ENCODE data around the gene HRAS. TPM values are rescaled to one million over a fixed set of nuclear protein-coding genes. Genes with fewer than 3 reads are reported as not detected.
A peak's percentile ranks its signal among the peaks of the same experiment; 100 is the strongest.

The HRAS gene
- polyA plus RNA-seq, 1 of the 3 experiments (the other 2 are of a cell fraction) = 217 TPM

DNA sequence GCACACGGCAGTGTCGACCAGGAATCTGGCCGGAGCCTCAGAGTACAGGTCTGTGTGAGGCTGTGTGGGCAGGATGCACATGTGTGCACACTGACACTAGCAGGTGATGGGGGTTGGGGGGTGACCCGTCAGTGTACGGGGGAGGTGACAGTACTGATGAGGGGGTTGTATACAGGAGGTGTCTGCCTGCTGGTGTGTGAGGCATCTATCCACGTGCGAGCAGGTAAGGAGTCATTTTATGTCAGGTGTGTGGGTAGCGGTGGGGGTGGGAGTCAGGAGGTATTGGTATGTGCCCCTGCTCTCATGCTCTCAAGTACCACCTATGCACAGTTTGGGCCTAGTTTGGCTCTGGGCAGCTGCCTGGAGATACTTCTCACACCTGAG lies 36.4 kb upstream of the HRAS start:
- Histone ChIP-seq H3F3A (replicated peaks; ENCODE audit: insufficient read depth) (no peaks in the 10 kb centered on the region), H3K9me3 (no peaks in the 10 kb centered on the region), H3K36me3 (replicated peaks in 1 of 2; ENCODE audit: control insufficient read depth in 1 of 2, insufficient read depth in 2 of 2, low read length in 1 of 2) (no peaks in the 10 kb centered on the region), H3K4me2 (no peak overlapping the region), H3K4me3 (ENCODE audit: low read depth in 2 of 2, low read length in 1 of 2) (no peak overlapping the region), H3K79me2 (ENCODE audit: insufficient read depth) (peaks cover 17% of the 10 kb centered on the region), H2AFZ (ENCODE audit: low read depth) (no peak overlapping the region), H3K27ac (ENCODE audit: low read depth in 2 of 2, low read length in 1 of 2) (no peak overlapping the region), H3K9me2 (no peaks in the 10 kb centered on the region), H3K27me3 (ENCODE audit: insufficient read depth) (no peaks in the 10 kb centered on the region), H3K9ac (no peak overlapping the region), H3K4me1 (ENCODE audit: control insufficient read depth in 1 of 2, insufficient read depth in 2 of 2, low read depth in 1 of 2, low read length in 1 of 2) (peaks cover 6 to 27% of the 10 kb centered on the region in 2 experiments; a peak in 2 of 4 replicates), H4K20me1 (ENCODE audit: insufficient read depth) (peaks cover under 1% of the 10 kb centered on the region)
- DNase-seq = no peak
- TF ChIP-seq POLR2AphosphoS5 (IDR thresholded peaks at IDR 0.05; ENCODE audit: low read depth, low read length) (no peak), USF2 (IDR thresholded peaks at IDR 0.05; ENCODE audit: borderline replicate concordance, low read depth, low read length) (no peak), USF1 (IDR thresholded peaks at IDR 0.05; ENCODE audit: borderline replicate concordance, low read depth) (no peak), TCF12 (IDR thresholded peaks at IDR 0.05) (no peak), RCOR1 (IDR thresholded peaks at IDR 0.05; ENCODE audit: low read length) (no peak), TAF1 (IDR thresholded peaks at IDR 0.05; ENCODE audit: borderline replicate concordance, low read depth, low read length) (no peak)
- TF ChIP-seq, protein P1, sequence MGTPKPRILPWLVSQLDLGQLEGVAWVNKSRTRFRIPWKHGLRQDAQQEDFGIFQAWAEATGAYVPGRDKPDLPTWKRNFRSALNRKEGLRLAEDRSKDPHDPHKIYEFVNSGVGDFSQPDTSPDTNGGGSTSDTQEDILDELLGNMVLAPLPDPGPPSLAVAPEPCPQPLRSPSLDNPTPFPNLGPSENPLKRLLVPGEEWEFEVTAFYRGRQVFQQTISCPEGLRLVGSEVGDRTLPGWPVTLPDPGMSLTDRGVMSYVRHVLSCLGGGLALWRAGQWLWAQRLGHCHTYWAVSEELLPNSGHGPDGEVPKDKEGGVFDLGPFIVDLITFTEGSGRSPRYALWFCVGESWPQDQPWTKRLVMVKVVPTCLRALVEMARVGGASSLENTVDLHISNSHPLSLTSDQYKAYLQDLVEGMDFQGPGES (IDR thresholded peaks at IDR 0.05; ENCODE audit: low read depth, low read length) = no peak
- ChIA-PET POLR2A (no interaction called here), CTCF (interaction anchor here (1.0 kb wide), 1 partner anchor 17 kb away, joined by 4 read pairs; no protein-coding TSS in a partner anchor)
- 100% methylated on average over 2 of the region's 8 CpGs for WGBS (ENCODE audit: low lambda C conversion rate)

DNA sequence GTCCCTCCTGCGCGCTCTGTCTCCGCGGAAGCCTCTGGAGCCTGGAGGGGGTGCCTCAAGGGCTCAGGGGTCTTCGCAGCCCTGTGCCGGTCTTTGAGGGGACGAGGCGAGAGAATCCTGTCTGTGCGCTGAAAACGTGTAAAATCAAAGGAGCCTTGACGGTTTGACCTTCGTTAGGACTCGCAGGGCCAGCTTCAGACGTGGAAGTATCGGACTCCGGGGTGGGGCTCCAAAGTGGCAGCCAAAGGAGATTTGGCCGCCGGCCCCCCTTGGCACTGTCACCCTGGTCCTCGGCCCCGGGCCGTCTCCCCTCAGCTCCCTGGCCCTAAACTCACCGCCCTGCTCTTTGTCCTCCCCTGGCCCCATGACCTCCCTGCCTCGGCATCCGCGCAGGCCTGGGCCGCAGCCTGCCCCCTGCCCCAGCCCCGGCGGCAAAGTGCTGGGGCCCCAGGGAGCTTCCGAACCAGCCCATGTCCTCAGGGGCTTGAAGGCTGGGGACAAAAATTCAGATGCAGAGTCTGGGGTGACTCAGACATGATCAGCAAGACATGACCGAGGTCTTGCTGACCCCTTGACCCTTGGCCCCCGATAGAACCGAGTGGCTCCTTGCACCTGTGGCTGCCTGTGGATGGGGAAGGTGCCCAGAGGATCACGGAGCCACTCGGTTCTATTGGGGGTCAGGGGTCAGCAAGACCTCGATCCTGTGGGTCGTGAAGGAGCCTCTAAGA lies 33.9 kb upstream of the HRAS start:
- H3K4me1 ChIP-seq (ENCODE audit: control insufficient read depth in 1 of 2, insufficient read depth in 2 of 2, low read depth in 1 of 2, low read length in 1 of 2) = peaks cover 6 to 27% of the 10 kb centered on the region in 2 experiments; a peak in 2 of 4 replicates
- DNase-seq = no peak
- H3K27me3 ChIP-seq (ENCODE audit: insufficient read depth) = no peaks in the 10 kb centered on the region
- no peaks in the 10 kb centered on the region for H3K9me3 ChIP-seq
- peaks cover 6% of the 10 kb centered on the region for H3F3A ChIP-seq (replicated peaks; ENCODE audit: insufficient read depth)
- peak overlapping the region; percentile 96 for H3K9ac ChIP-seq
- peak overlapping the region; percentile 98 for H3K4me2 ChIP-seq
- no peaks in the 10 kb centered on the region for H4K20me1 ChIP-seq (ENCODE audit: insufficient read depth)
- WGBS (ENCODE audit: low lambda C conversion rate) = 87% methylated on average over 25 of the region's 36 CpGs
- H3K9me2 ChIP-seq = no peaks in the 10 kb centered on the region
- ChIA-PET CTCF (interaction anchor here (1.0 to 6.8 kb wide), 3 partner anchors 14 to 154 kb away, joined by 3 to 41 read pairs (median 3); no protein-coding TSS in a partner anchor), POLR2A (interaction anchor here (1.5 kb wide), 1 partner anchor 14 kb away, joined by 6 read pairs; no protein-coding TSS in a partner anchor)
- H3K27ac ChIP-seq (ENCODE audit: low read depth in 2 of 2, low read length in 1 of 2) = peak overlapping the region in 1 of 2 experiments; percentile 76; a peak in 1 of 4 replicates
- 0 out of 2 replicates have a peak overlapping the region, but pooled peaks have one; percentile 46 for H2AFZ ChIP-seq (ENCODE audit: low read depth)
- peaks cover 11% of the 10 kb centered on the region; the same call in 1 of the 2 replicates for H3K79me2 ChIP-seq (ENCODE audit: insufficient read depth)
- H3K36me3 ChIP-seq (replicated peaks in 1 of 2; ENCODE audit: control insufficient read depth in 1 of 2, insufficient read depth in 2 of 2, low read length in 1 of 2) = no peaks in the 10 kb centered on the region
- H3K4me3 ChIP-seq (ENCODE audit: low read depth in 2 of 2, low read length in 1 of 2) = peak overlapping the region; percentile 72 to 88
- TF ChIP-seq FOSL2 (IDR thresholded peaks at IDR 0.05; ENCODE audit: borderline replicate concordance, low read depth) (no peak), ELF1 (IDR thresholded peaks at IDR 0.05) (no peak), MAX (IDR thresholded peaks at IDR 0.05; ENCODE audit: low read depth) (no peak), EZH2phosphoT487 (IDR thresholded peaks at IDR 0.05; ENCODE audit: borderline replicate concordance, low read depth) (no peak), FOXM1 (IDR thresholded peaks at IDR 0.05; ENCODE audit: low read depth) (no peak), RAD21 (IDR thresholded peaks at IDR 0.05; ENCODE audit: low read length) (no peak), USF1 (IDR thresholded peaks at IDR 0.05; ENCODE audit: borderline replicate concordance, low read depth) (no peak), TAF1 (IDR thresholded peaks at IDR 0.05; ENCODE audit: borderline replicate concordance, low read depth, low read length) (no peak), JUND (IDR thresholded peaks at IDR 0.05) (no peak), POLR2AphosphoS5 (IDR thresholded peaks at IDR 0.05; ENCODE audit: low read depth, low read length) (no peak), MEF2A (IDR thresholded peaks at IDR 0.05; ENCODE audit: borderline replicate concordance, low read depth) (no peak)
- TF ChIP-seq, protein P2, sequence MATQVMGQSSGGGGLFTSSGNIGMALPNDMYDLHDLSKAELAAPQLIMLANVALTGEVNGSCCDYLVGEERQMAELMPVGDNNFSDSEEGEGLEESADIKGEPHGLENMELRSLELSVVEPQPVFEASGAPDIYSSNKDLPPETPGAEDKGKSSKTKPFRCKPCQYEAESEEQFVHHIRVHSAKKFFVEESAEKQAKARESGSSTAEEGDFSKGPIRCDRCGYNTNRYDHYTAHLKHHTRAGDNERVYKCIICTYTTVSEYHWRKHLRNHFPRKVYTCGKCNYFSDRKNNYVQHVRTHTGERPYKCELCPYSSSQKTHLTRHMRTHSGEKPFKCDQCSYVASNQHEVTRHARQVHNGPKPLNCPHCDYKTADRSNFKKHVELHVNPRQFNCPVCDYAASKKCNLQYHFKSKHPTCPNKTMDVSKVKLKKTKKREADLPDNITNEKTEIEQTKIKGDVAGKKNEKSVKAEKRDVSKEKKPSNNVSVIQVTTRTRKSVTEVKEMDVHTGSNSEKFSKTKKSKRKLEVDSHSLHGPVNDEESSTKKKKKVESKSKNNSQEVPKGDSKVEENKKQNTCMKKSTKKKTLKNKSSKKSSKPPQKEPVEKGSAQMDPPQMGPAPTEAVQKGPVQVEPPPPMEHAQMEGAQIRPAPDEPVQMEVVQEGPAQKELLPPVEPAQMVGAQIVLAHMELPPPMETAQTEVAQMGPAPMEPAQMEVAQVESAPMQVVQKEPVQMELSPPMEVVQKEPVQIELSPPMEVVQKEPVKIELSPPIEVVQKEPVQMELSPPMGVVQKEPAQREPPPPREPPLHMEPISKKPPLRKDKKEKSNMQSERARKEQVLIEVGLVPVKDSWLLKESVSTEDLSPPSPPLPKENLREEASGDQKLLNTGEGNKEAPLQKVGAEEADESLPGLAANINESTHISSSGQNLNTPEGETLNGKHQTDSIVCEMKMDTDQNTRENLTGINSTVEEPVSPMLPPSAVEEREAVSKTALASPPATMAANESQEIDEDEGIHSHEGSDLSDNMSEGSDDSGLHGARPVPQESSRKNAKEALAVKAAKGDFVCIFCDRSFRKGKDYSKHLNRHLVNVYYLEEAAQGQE (IDR thresholded peaks at IDR 0.05; ENCODE audit: low read depth, low read length) = no peak
- TF ChIP-seq, protein P1 (IDR thresholded peaks at IDR 0.05; ENCODE audit: low read depth, low read length) = no peak
